HepG2 (cell line): ENCODE measurements around the gene ARL16. TPM values are rescaled to one million over a fixed set of nuclear protein-coding genes. Genes with fewer than 3 reads are reported as not detected.
A peak's percentile ranks its signal among the peaks of the same experiment; 100 is the strongest.

Experiments
- EED ChIP-seq: sonication (generic); formaldehyde crosslinking; IDR thresholded peaks from 2 replicates; pipeline ENCODE4 v1.5.0; 2020; ENCODE audit warnings: mild to moderate bottlenecking, missing genetic modification reagents
- GRHL1 ChIP-seq: sonication (generic); formaldehyde crosslinking; conservative IDR thresholded peaks from 2 replicates; pipeline ENCODE4 v1.8.0; 2022; ENCODE audit warnings: missing genetic modification reagents
- HOXA3 ChIP-seq: sonication (generic); formaldehyde crosslinking; IDR thresholded peaks from 2 replicates; pipeline ENCODE4 v1.5.0; 2020; ENCODE audit warnings: missing genetic modification reagents
- MXI1 ChIP-seq: IDR thresholded peaks from 3 replicates; pipeline ENCODE4 v1.6.1; 2012; ENCODE audit warnings: low read depth, low read length, inconsistent platforms, borderline replicate concordance
- MYC ChIP-seq: sonication (generic); formaldehyde crosslinking; IDR thresholded peaks from 2 replicates; pipeline ENCODE4 v1.9.0; 2021; ENCODE audit warnings: missing genetic modification reagents, borderline replicate concordance
- NFKBIZ ChIP-seq: IDR thresholded peaks from 2 replicates; pipeline ENCODE4 v1.6.1; 2018; ENCODE audit warnings: missing genetic modification reagents, missing compliant biosample characterization
- NR2F1 ChIP-seq, 2 experiments: fragments of 450-650 bp in 1 of 2; formaldehyde crosslinking in 1 of 2; IDR thresholded peaks; 2 replicates each; pipeline versions ENCODE4 v1.5.0 to v1.6.1; 2016 to 2020; ENCODE audit warnings: mild to moderate bottlenecking in 1 of 2, missing compliant biosample characterization in 1 of 2, missing genetic modification reagents in 1 of 2, moderate library complexity in 1 of 2
- NR3C1 ChIP-seq: sonication (generic); formaldehyde crosslinking; IDR thresholded peaks from 2 replicates; pipeline ENCODE4 v1.4.0; 2020; ENCODE audit warnings: missing genetic modification reagents
- PLSCR1 ChIP-seq: sonication (generic); formaldehyde crosslinking; IDR thresholded peaks from 2 replicates; pipeline ENCODE4 v1.5.0; 2020; ENCODE audit warnings: missing genetic modification reagents, mild to moderate bottlenecking, borderline replicate concordance
- TEF ChIP-seq: sonication (generic); formaldehyde crosslinking; IDR thresholded peaks from 2 replicates; pipeline ENCODE4 v1.5.0; 2020; ENCODE audit warnings: missing genetic modification reagents
- THAP8 ChIP-seq: sonication (generic); formaldehyde crosslinking; IDR thresholded peaks from 2 replicates; pipeline ENCODE4 v1.5.1; 2020; ENCODE audit warnings: missing genetic modification reagents, mild to moderate bottlenecking, borderline replicate concordance
- UBTF ChIP-seq: sonication (generic); formaldehyde crosslinking; IDR thresholded peaks from 2 replicates; pipeline ENCODE4 v1.4.0; 2020; ENCODE audit warnings: mild to moderate bottlenecking, missing genetic modification reagents
- YEATS2 ChIP-seq: sonication (generic); formaldehyde crosslinking; IDR thresholded peaks from 2 replicates; pipeline ENCODE4 v1.4.0; 2020; ENCODE audit warnings: missing genetic modification reagents, borderline replicate concordance
- ZBTB8A ChIP-seq: sonication (generic); formaldehyde crosslinking; IDR thresholded peaks from 2 replicates; pipeline ENCODE4 v1.4.0; 2020; ENCODE audit warnings: mild to moderate bottlenecking, low read depth, missing genetic modification reagents, borderline replicate concordance
- ZNF264 ChIP-seq: sonication (generic); formaldehyde crosslinking; IDR thresholded peaks from 2 replicates; pipeline ENCODE4 v1.4.0; 2020; ENCODE audit warnings: missing genetic modification reagents
- ZNF326 ChIP-seq: sonication (generic); formaldehyde crosslinking; IDR thresholded peaks from 2 replicates; pipeline ENCODE4 v1.4.0; 2020; ENCODE audit warnings: missing genetic modification reagents, borderline replicate concordance
- ZNF331 ChIP-seq: sonication (generic); formaldehyde crosslinking; IDR thresholded peaks from 2 replicates; pipeline ENCODE4 v1.4.0; 2020; ENCODE audit warnings: missing genetic modification reagents
- ZNF569 ChIP-seq: sonication (generic); formaldehyde crosslinking; IDR thresholded peaks from 2 replicates; pipeline ENCODE4 v1.5.0; 2020; ENCODE audit warnings: mild to moderate bottlenecking, missing genetic modification reagents, moderate library complexity, borderline replicate concordance
- ZNF720 ChIP-seq: sonication (generic); formaldehyde crosslinking; IDR thresholded peaks from 2 replicates; pipeline ENCODE4 v1.4.0; 2020; ENCODE audit warnings: missing genetic modification reagents
- ZSCAN5A ChIP-seq: sonication (generic); formaldehyde crosslinking; IDR thresholded peaks from 2 replicates; pipeline ENCODE4 v1.8.0; 2022; ENCODE audit warnings: mild to moderate bottlenecking, missing genetic modification reagents, borderline replicate concordance
- polyA plus RNA-seq, 8 experiments: library from polyadenylated mRNA; depleted of rRNA in 3 of 8; stranded (reverse) in 7 of 8; unstranded in 1 of 8; fragments of >200 nt; fragmentation: Illumina TruSeq in 4 of 8; extraction: Trizol in 4 of 8; gene quantifications; 2 replicates each; pipeline versions ENCODE4 v1.2.1 to v1.2.3, GENCODE V29; 2011 to 2016; ENCODE audit warnings: low read depth in 4 of 8, missing spikeins in 1 of 8, mixed read lengths in 1 of 8; ENCODE audit not compliant: insufficient read depth in 1 of 8
- total RNA-seq, 5 experiments: library from RNA; depleted of rRNA; stranded (reverse); fragments of >200 nt; fragmentation: Illumina TruSeq; extraction: Trizol; gene quantifications; 2 replicates each; pipeline ENCODE4 v1.2.3, GENCODE V29; 2016; ENCODE audit warnings: low read depth in 1 of 5

Gene ARL16
- total and polyA plus RNA-seq, 2 of the 13 experiments (the other 11 are each of a cell fraction or from before 2014, with no cell fraction given): 20.8 to 30.8 TPM

GRCh38 chr17:81666342-81667191 lies 17.0 kb downstream of the ARL16 start, which contains the start of the genes CCDC137 and OXLD1 (continued):
- TF ChIP-seq NFKBIZ (CRISPR knock-in tag): peak; percentile 44; the same call in 1 of the 2 replicates
- peak; percentile 67; the same call in 1 of the 2 replicates for TF ChIP-seq ZNF331 (CRISPR knock-in tag)
- no peak; the same call in 1 of the 2 replicates for TF ChIP-seq ZNF326
- TF ChIP-seq ZBTB8A (CRISPR knock-in tag): 0 out of 2 replicates have a peak, but pooled peaks have one; percentile 35
- no peak for TF ChIP-seq NR3C1 (CRISPR knock-in tag)
- peak; percentile 87; the same call in 1 of the 2 replicates for TF ChIP-seq UBTF (CRISPR knock-in tag)
- TF ChIP-seq GRHL1 (CRISPR knock-in tag): no peak
- TF ChIP-seq TEF (CRISPR knock-in tag): peak; percentile 55
- no peak for TF ChIP-seq ZNF720 (CRISPR knock-in tag)
- peak; percentile 98 for TF ChIP-seq MXI1
- TF ChIP-seq THAP8 (CRISPR knock-in tag): peak; percentile 59; the same call in 1 of the 2 replicates
- TF ChIP-seq NR2F1 (CRISPR knock-in tag; IDR thresholded peaks at IDR 0.05): no peak
- peak; percentile 94 for TF ChIP-seq YEATS2 (CRISPR knock-in tag)
- TF ChIP-seq EED (CRISPR knock-in tag): peak; percentile 82
- 0 out of 2 replicates have a peak, but pooled peaks have one; percentile 22 for TF ChIP-seq PLSCR1 (CRISPR knock-in tag)
- TF ChIP-seq HOXA3 (CRISPR knock-in tag): peak; percentile 94
- no peak for TF ChIP-seq ZNF569
- TF ChIP-seq MYC (CRISPR knock-in tag): peak; percentile 93
- TF ChIP-seq ZNF264 (CRISPR knock-in tag): peak; percentile 65; the same call in 1 of the 2 replicates
- TF ChIP-seq ZSCAN5A (CRISPR knock-in tag): peak; percentile 93
